WTC11 (cell line): ENCODE data around the gene CRELD1. TPM values are rescaled to one million over a fixed set of nuclear protein-coding genes. Genes with fewer than 3 reads are reported as not detected.

Experiments
- ATAC-seq: fragments of 200-7000 bp; cut with Tn5 transposase; 2 replicates; pipeline ENCODE4 v1.10.0; 2021; ENCODE audit warnings: mild to moderate bottlenecking, moderate library complexity
- CTCF ChIA-PET: fragments of 300-600 bp; sonication (Branson Sonifier 250); formaldehyde crosslinking; loops from one replicate; lab custom pipeline; 2021; ENCODE audit warnings: antibody characterized with exemption; lab: Charles Lee
- POLR2A ChIA-PET: fragments of 350-600 bp; sonication (Branson Sonifier 250); formaldehyde crosslinking; loops from one replicate; lab custom pipeline; 2021; ENCODE audit warnings: antibody characterized with exemption; lab: Charles Lee
- DNase-seq: peaks from one replicate; pipeline ENCODE4 v3.0.0; 2021; ENCODE audit warnings: low spot score
- H3K27ac Mint-ChIP-seq: 2 replicates; pipeline ENCODE4 v1.8.0; 2021; ENCODE audit warnings: mixed read lengths
- H3K27me3 Mint-ChIP-seq: 2 replicates; pipeline ENCODE4 v1.8.0; 2021; ENCODE audit warnings: low read depth, mild to moderate bottlenecking, moderate library complexity, mixed read lengths
- H3K36me3 Mint-ChIP-seq: 2 replicates; pipeline ENCODE4 v1.8.0; 2021; ENCODE audit warnings: mixed read lengths
- H3K4me1 Mint-ChIP-seq: 2 replicates; pipeline ENCODE4 v1.8.0; 2022; ENCODE audit warnings: mixed read lengths
- H3K4me3 Mint-ChIP-seq: 2 replicates; pipeline ENCODE4 v1.8.0; 2021; ENCODE audit warnings: mild to moderate bottlenecking, moderate library complexity, mixed read lengths
- H3K9me3 Mint-ChIP-seq: 2 replicates; pipeline ENCODE4 v1.8.0; 2021; ENCODE audit warnings: mixed read lengths
- AR ChIP-seq: fragments of 250-450 bp; sonication (Bioruptor Pico); IDR thresholded peaks from 2 replicates; pipeline ENCODE4 v1.9.0; 2021; ENCODE audit warnings: mild to moderate bottlenecking
- ATF3 ChIP-seq: sonication (generic); formaldehyde crosslinking; conservative IDR thresholded peaks from 2 replicates; pipeline ENCODE4 v1.8.1; 2022; ENCODE audit warnings: mild to moderate bottlenecking, missing genetic modification reagents
- CREB1 ChIP-seq: sonication (generic); formaldehyde crosslinking; IDR thresholded peaks from 2 replicates; pipeline ENCODE4 v1.8.0; 2023; ENCODE audit warnings: mild to moderate bottlenecking, missing genetic modification reagents
- CTCF ChIP-seq: fragments of 200-600 bp; IDR thresholded peaks from 2 replicates; pipeline ENCODE4 v1.8.0; 2022; ENCODE audit warnings: antibody characterized with exemption
- E2F5 ChIP-seq: sonication (generic); formaldehyde crosslinking; IDR thresholded peaks from 2 replicates; pipeline ENCODE4 v1.8.1; 2022; ENCODE audit warnings: mild to moderate bottlenecking, moderate library complexity, missing genetic modification reagents
- ELF4 ChIP-seq: sonication (generic); formaldehyde crosslinking; IDR thresholded peaks from 2 replicates; pipeline ENCODE4 v1.8.1; 2022; ENCODE audit warnings: low read depth, mild to moderate bottlenecking, moderate library complexity, missing genetic modification reagents
- EMX1 ChIP-seq: fragments of 250-450 bp; sonication (Bioruptor Pico); IDR thresholded peaks from 2 replicates; pipeline ENCODE4 v1.8.0; 2021; ENCODE audit warnings: mild to moderate bottlenecking
- GTF2I ChIP-seq: fragments of 250-450 bp; sonication (Bioruptor Pico); conservative IDR thresholded peaks from 2 replicates; pipeline ENCODE4 v1.4.0; 2021; ENCODE audit warnings: mild to moderate bottlenecking
- IRF2 ChIP-seq: sonication (generic); formaldehyde crosslinking; IDR thresholded peaks from 2 replicates; pipeline ENCODE4 v1.8.0; 2022; ENCODE audit warnings: low read depth, missing genetic modification reagents, borderline replicate concordance
- JAZF1 ChIP-seq: fragments of 250-450 bp; sonication (Bioruptor Pico); IDR thresholded peaks from 2 replicates; pipeline ENCODE4 v1.9.0; 2021; ENCODE audit warnings: moderate library complexity, mild to moderate bottlenecking, inconsistent platforms
- JUN ChIP-seq: sonication (generic); formaldehyde crosslinking; IDR thresholded peaks from 2 replicates; pipeline ENCODE4 v1.8.0; 2023; ENCODE audit warnings: mild to moderate bottlenecking, missing genetic modification reagents
- MYBL2 ChIP-seq: sonication (generic); formaldehyde crosslinking; IDR thresholded peaks from 2 replicates; pipeline ENCODE4 v1.8.1; 2023; ENCODE audit warnings: mild to moderate bottlenecking, moderate library complexity, missing genetic modification reagents
- OVOL2 ChIP-seq: fragments of 250-450 bp; sonication (Bioruptor Pico); IDR thresholded peaks from 2 replicates; pipeline ENCODE4 v1.9.0; 2021; ENCODE audit warnings: mild to moderate bottlenecking, borderline replicate concordance
- PRRX2 ChIP-seq: fragments of 250-450 bp; sonication (Bioruptor Pico); IDR thresholded peaks from 2 replicates; pipeline ENCODE4 v1.8.0; 2021; ENCODE audit warnings: mild to moderate bottlenecking
- RORB ChIP-seq: fragments of 250-450 bp; sonication (Bioruptor Pico); IDR thresholded peaks from 2 replicates; pipeline ENCODE4 v1.9.0; 2021; ENCODE audit warnings: mild to moderate bottlenecking
- STAT6 ChIP-seq: sonication (generic); formaldehyde crosslinking; conservative IDR thresholded peaks from 2 replicates; pipeline ENCODE4 v1.8.1; 2023; ENCODE audit warnings: mild to moderate bottlenecking, low read depth, missing genetic modification reagents, moderate library complexity
- ZBTB21 ChIP-seq: sonication (generic); formaldehyde crosslinking; IDR thresholded peaks from 2 replicates; pipeline ENCODE4 v1.8.1; 2023; ENCODE audit warnings: mild to moderate bottlenecking, missing genetic modification reagents, borderline replicate concordance
- ZNF121 ChIP-seq: sonication (generic); formaldehyde crosslinking; IDR thresholded peaks from 2 replicates; pipeline ENCODE4 v1.8.0; 2023; ENCODE audit warnings: missing genetic modification reagents
- ZNF263 ChIP-seq: sonication (generic); formaldehyde crosslinking; IDR thresholded peaks from 2 replicates; pipeline ENCODE4 v1.8.1; 2022; ENCODE audit warnings: low read depth, mild to moderate bottlenecking, moderate library complexity, missing genetic modification reagents
- ZNF396 ChIP-seq: fragments of 250-450 bp; sonication (Bioruptor Pico); IDR thresholded peaks from 2 replicates; pipeline ENCODE4 v1.8.0; 2021; ENCODE audit warnings: mild to moderate bottlenecking, moderate library complexity, borderline replicate concordance
- ZNF423 ChIP-seq: fragments of 250-450 bp; sonication (Bioruptor Pico); IDR thresholded peaks from 2 replicates; pipeline ENCODE4 v2.1.2; 2022; ENCODE audit warnings: mild to moderate bottlenecking, moderate library complexity
- ZNF532 ChIP-seq: fragments of 250-450 bp; sonication (Bioruptor Pico); IDR thresholded peaks from 2 replicates; pipeline ENCODE4 v1.9.0; 2021; ENCODE audit warnings: mild to moderate bottlenecking, borderline replicate concordance
- total RNA-seq: library from RNA; stranded (reverse); gene quantifications from 3 replicates; pipeline ENCODE4 v1.2.3, GENCODE V29; 2021

The CRELD1 gene
- total RNA-seq, 1 experiment from 2014 or later = 18.8 TPM

- no peak for TF ChIP-seq ZBTB21 (CRISPR knock-in tag)
- TF ChIP-seq ZNF423 = no peak
- TF ChIP-seq ZNF263 = no peak
- no peak for TF ChIP-seq ATF3 (CRISPR knock-in tag)
- no peak for TF ChIP-seq EMX1 (CRISPR knock-in tag)
- no peak for TF ChIP-seq ZNF121 (CRISPR knock-in tag)
- no peak for TF ChIP-seq CTCF
- no peak for TF ChIP-seq MYBL2 (CRISPR knock-in tag)
- TF ChIP-seq E2F5 (CRISPR knock-in tag) = no peak
- no peak for TF ChIP-seq PRRX2 (CRISPR knock-in tag)
- TF ChIP-seq OVOL2 (CRISPR knock-in tag) = no peak
- Mint-ChIP-seq H3K27ac (no peak overlapping the region), H3K4me3 (no peak overlapping the region), H3K27me3 (no peaks in the 10 kb centered on the region), H3K4me1 (peaks cover 12% of the 10 kb centered on the region), H3K36me3 (peaks cover 34% of the 10 kb centered on the region), H3K9me3 (peaks cover 3% of the 10 kb centered on the region; the same call in 1 of the 2 replicates)
- DNase-seq (no peak), ATAC-seq (no peak)
- ChIA-PET POLR2A (no interaction called here), CTCF (no interaction called here)
Observed at GRCh38 chr3:9937486-9938238, 4.0 kb downstream of the CRELD1 start.

GRCh38 chr3:9938966-9939365, 5.3 kb downstream of the CRELD1 start:
- ATAC-seq (no peak), DNase-seq (no peak)
- POLR2A ChIA-PET = no interaction called here
- Mint-ChIP-seq H3K4me3 (no peak overlapping the region), H3K9me3 (peaks cover 3% of the 10 kb centered on the region; the same call in 1 of the 2 replicates), H3K27me3 (no peaks in the 10 kb centered on the region), H3K4me1 (peaks cover 12% of the 10 kb centered on the region), H3K36me3 (peaks cover 34% of the 10 kb centered on the region), H3K27ac (no peak overlapping the region)
- CTCF ChIA-PET = interaction anchor here (0.6 kb wide), 1 partner anchor 8 kb away, joined by 3 read pairs; no protein-coding TSS in a partner anchor
- TF ChIP-seq IRF2 = no peak
- TF ChIP-seq RORB (CRISPR knock-in tag) = no peak
- TF ChIP-seq JUN (CRISPR knock-in tag) = no peak
- no peak for TF ChIP-seq ZNF532 (CRISPR knock-in tag)
- no peak for TF ChIP-seq CREB1 (CRISPR knock-in tag)
- TF ChIP-seq OVOL2 (CRISPR knock-in tag) = no peak
- TF ChIP-seq ELF4 (CRISPR knock-in tag) = no peak
- TF ChIP-seq AR = no peak
- no peak for TF ChIP-seq STAT6
- no peak for TF ChIP-seq JAZF1
- no peak for TF ChIP-seq GTF2I (CRISPR knock-in tag)
- TF ChIP-seq ZNF396 (CRISPR knock-in tag) = no peak
